HG03469 (cell line): ENCODE data around the gene KCNH3.

Source experiments
- ATAC-seq: cut with Tn5 transposase; IDR thresholded peaks from one replicate; pipeline ENCODE4 v1.9.1; 2021; ENCODE audit warnings: mild to moderate bottlenecking, moderate library complexity, moderate number of reproducible peaks; ENCODE audit not compliant: unreplicated experiment

KCNH3 gene

GRCh38 chr12:49543221-49543913 lies 4.5 kb downstream of the KCNH3 start:
- no peak for ATAC-seq

GRCh38 chr12:49543914-49544815 lies 5.3 kb downstream of the KCNH3 start:
- no peak for ATAC-seq

GRCh38 chr12:49545815-49546214 lies 7.0 kb downstream of the KCNH3 start:
- no peak for ATAC-seq

- ATAC-seq, result no peak
These were observed 7.7 kb downstream of the KCNH3 start for GRCh38 chr12:49546481-49546880.

- ATAC-seq, result no peak
These were observed 8.4 kb downstream of the KCNH3 start for GRCh38 chr12:49547090-49547690.

GRCh38 chr12:49548481-49548821 lies 9.6 kb downstream of the KCNH3 start:
- ATAC-seq, result no peak

- no peak for ATAC-seq
These were observed 10.2 kb downstream of the KCNH3 start for GRCh38 chr12:49548822-49549648.

GRCh38 chr12:49549735-49550692 lies 11.2 kb downstream of the KCNH3 start:
- no peak for ATAC-seq

GRCh38 chr12:49550693-49551252 lies 11.9 kb downstream of the KCNH3 start:
- ATAC-seq, result no peak

GRCh38 chr12:49552014-49552413 lies 13.2 kb downstream of the KCNH3 start:
- ATAC-seq, result no peak

GRCh38 chr12:49552425-49552824 lies 13.6 kb downstream of the KCNH3 start:
- no peak for ATAC-seq

GRCh38 chr12:49552899-49553298 lies 14.1 kb downstream of the KCNH3 start:
- no peak for ATAC-seq

- no peak for ATAC-seq
These were observed 14.8 kb downstream of the KCNH3 start for GRCh38 chr12:49553512-49554088.

- ATAC-seq, result no peak
These were observed 15.4 kb downstream of the KCNH3 start for GRCh38 chr12:49554266-49554665.

GRCh38 chr12:49555631-49556390 lies 17.0 kb downstream of the KCNH3 start:
- no peak for ATAC-seq

- ATAC-seq, result no peak
These were observed 17.8 kb downstream of the KCNH3 start for GRCh38 chr12:49556391-49557186.

GRCh38 chr12:49557187-49557916 lies 18.5 kb downstream of the KCNH3 start:
- ATAC-seq, result no peak
